Measurements from ENCODE around the gene ARHGAP11A. TPM values are rescaled to one million over a fixed set of nuclear protein-coding genes. Genes with fewer than 3 reads are reported as not detected.

The ARHGAP11A gene
- total and polyA plus RNA-seq, 9 of the 15 experiments (the other 6 are each of a cell fraction or from before 2014, with no cell fraction given) = 17.5 to 92.5 (median 61.1) TPM

- FAIRE-seq (peak; percentile 92), DNase-seq (ENCODE audit: extremely low read depth in 1 of 4, low spot score in 3 of 4) (peak; percentile 72 to 79 (median 76)), ATAC-seq (peak; percentile 97)
- H3K27me3 ChIP-seq (ENCODE audit: control insufficient read depth in 2 of 2, insufficient read depth in 2 of 2, low read length in 2 of 2) = no peaks in the 10 kb centered on the region
- no peak overlapping the region for H3K27ac ChIP-seq (ENCODE audit: extremely low read depth, low read depth, low read length)
- no peaks in the 10 kb centered on the region for H3K36me3 ChIP-seq (ENCODE audit: control insufficient read depth, insufficient read depth, low read length)
- intact Hi-C loops (cut with micrococcal nuclease) (no loop called here), in situ Hi-C loops (cut with MboI) (no loop called here)
- H2AFZ ChIP-seq (ENCODE audit: low read depth, low read length) = no peak overlapping the region
- WGBS (ENCODE audit: insufficient coverage, low coverage, missing lambda C conversion rate) = 24% methylated on average over 5 of the region's 6 CpGs
- H3K79me2 ChIP-seq (ENCODE audit: control insufficient read depth, insufficient read depth, low read length) = no peaks in the 10 kb centered on the region
- H3K9ac ChIP-seq (ENCODE audit: insufficient read depth in 1 of 2, low read depth in 2 of 2, low read length in 2 of 2) = no peak overlapping the region
- 0 out of 2 replicates have a peak, but pooled peaks cover 5% of the 10 kb centered on the region for H4K20me1 ChIP-seq (replicated peaks; ENCODE audit: control insufficient read depth, insufficient read depth, low read length)
- no peak overlapping the region for H3K4me2 ChIP-seq (ENCODE audit: insufficient read depth, low read length)
- ChIA-PET POLR2A (interaction anchor here (1.0 kb wide), 1 partner anchor 10 kb away, joined by 5 read pairs; the partner anchor contains the start of gene SCG5), CTCF (ENCODE audit: low intra/inter-chr PET ratio) (interaction anchor here (0.7 to 1.5 kb wide), 4 partner anchors 11 to 1049 kb away, joined by 3 to 6 read pairs (median 3); no protein-coding TSS in a partner anchor)
- H3K9me3 ChIP-seq (replicated peaks; ENCODE audit: control insufficient read depth, insufficient read depth, low read depth, low read length) = no peaks in the 10 kb centered on the region
- BruUV-seq (replicated peaks) = no TSS peak
- H3K4me3 ChIP-seq = no peak overlapping the region
- H3K4me1 ChIP-seq (replicated peaks in 1 of 2; ENCODE audit: control insufficient read depth in 2 of 2, insufficient read depth in 2 of 2, low read length in 2 of 2) = peaks cover 0 to 3% of the 10 kb centered on the region in 2 experiments; a peak in 1 of 5 replicates
- H3K9me1 ChIP-seq (ENCODE audit: control insufficient read depth, insufficient read depth, low read length) = no peaks in the 10 kb centered on the region
- TF ChIP-seq BCL6 (CRISPR knock-in tag; IDR thresholded peaks at IDR 0.05) (no peak), KLF16 (IDR thresholded peaks at IDR 0.05) (0 out of 2 replicates have a peak, but pooled peaks have one; percentile 23), MLLT1 (IDR thresholded peaks at IDR 0.05) (no peak), SMC3 (conservative IDR thresholded peaks at IDR 0.05; ENCODE audit: insufficient read depth, low read depth, low read length) (peak; percentile 75), XRCC5 (IDR thresholded peaks at IDR 0.05; ENCODE audit: low read depth, low read length) (0 out of 2 replicates have a peak, but pooled peaks have one; percentile 43), GMEB1 (CRISPR knock-in tag; IDR thresholded peaks at IDR 0.05) (no peak), STAT6 (CRISPR knock-in tag; IDR thresholded peaks at IDR 0.05) (no peak), TFAM (CRISPR knock-in tag; conservative IDR thresholded peaks at IDR 0.05) (no peak), ZNF134 (CRISPR knock-in tag; conservative IDR thresholded peaks at IDR 0.05) (no peak), ZNF239 (CRISPR knock-in tag; IDR thresholded peaks at IDR 0.05) (no peak), PHF21A (IDR thresholded peaks at IDR 0.05; ENCODE audit: borderline replicate concordance, low read depth) (0 out of 2 replicates have a peak, but pooled peaks have one; percentile 14), SRSF9 (IDR thresholded peaks at IDR 0.05; ENCODE audit: borderline replicate concordance, low read depth, low read length) (no peak), KDM2B (CRISPR knock-in tag; IDR thresholded peaks at IDR 0.05) (no peak), CEBPG (CRISPR knock-in tag; IDR thresholded peaks at IDR 0.05) (no peak), CEBPG (tag; conservative IDR thresholded peaks at IDR 0.05 in 1 of 2, IDR thresholded peaks at IDR 0.05 in 1 of 2) (peak in 1 of 2 experiments; percentile 6; a peak in 1 of 4 replicates), RB1 (IDR thresholded peaks at IDR 0.05; ENCODE audit: low read depth) (peak; percentile 56; the same call in 1 of the 2 replicates), TCF3 (CRISPR knock-in tag; IDR thresholded peaks at IDR 0.05) (no peak), ZNF197 (CRISPR knock-in tag; IDR thresholded peaks at IDR 0.05; ENCODE audit: low read depth) (no peak)
Observed at GRCh38 chr15:32651229-32651837, 36.0 kb downstream of the ARHGAP11A start.
